Measurements from ENCODE around the gene AKR7A3.

- TF ChIP-seq CTCF (IDR thresholded peaks at IDR 0.05): no peak
- TF ChIP-seq POLR2A (IDR thresholded peaks at IDR 0.05): no peak
Observed at GRCh38 chr1:19262047-19262446, 26.5 kb downstream of the AKR7A3 start.
